C4-2B (cell line): Measurements from ENCODE around the gene SLC27A4.

ENCODE experiments used
- H3K27ac ChIP-seq: fragments of 450-650 bp; 2 replicates; pipeline ENCODE4 v1.5.1; 2017
- CTCF ChIP-seq: fragments of 450-650 bp; conservative IDR thresholded peaks from 2 replicates; pipeline ENCODE4 v1.5.1; 2017; ENCODE audit warnings: mild to moderate bottlenecking
- ZFX ChIP-seq: fragments of 450-650 bp; IDR thresholded peaks from 2 replicates; pipeline ENCODE4 v1.6.1; 2017

SLC27A4 gene

GRCh38 chr9:128405077-128405779 lies 64.9 kb downstream of the SLC27A4 start:
- H3K27ac ChIP-seq, result no peak overlapping the region
- TF ChIP-seq CTCF (no peak), ZFX (no peak)

- TF ChIP-seq CTCF (no peak), ZFX (no peak)
- no peak overlapping the region for H3K27ac ChIP-seq
Observed at GRCh38 chr9:128405780-128406171, 65.4 kb downstream of the SLC27A4 start.

GRCh38 chr9:128406848-128407391 lies 66.6 kb downstream of the SLC27A4 start:
- TF ChIP-seq ZFX (no peak), CTCF (no peak)
- H3K27ac ChIP-seq, result no peak overlapping the region

- H3K27ac ChIP-seq, result no peak overlapping the region
- no peak for TF ChIP-seq CTCF
- TF ChIP-seq ZFX, result no peak
Observed at GRCh38 chr9:128408963-128409431, 68.7 kb downstream of the SLC27A4 start.

- H3K27ac ChIP-seq, result no peak overlapping the region
- TF ChIP-seq ZFX (no peak), CTCF (no peak)
Observed at GRCh38 chr9:128409450-128409849, 69.1 kb downstream of the SLC27A4 start.

- no peak overlapping the region for H3K27ac ChIP-seq
- no peak for TF ChIP-seq ZFX
- TF ChIP-seq CTCF, result no peak; the same call in 1 of the 2 replicates
Observed at GRCh38 chr9:128409978-128410377, 69.7 kb downstream of the SLC27A4 start.
